Chondrocyte (in vitro differentiated cells): ENCODE results near the gene SGSM2. TPM values are rescaled to one million over a fixed set of nuclear protein-coding genes. Genes with fewer than 3 reads are reported as not detected.

Experiments used
- DNase-seq: peaks from one replicate; pipeline ENCODE4 v3.0.0; 2021; ENCODE audit warnings: mixed read lengths, low spot score
- H3K27ac Mint-ChIP-seq: one replicate; pipeline ENCODE4 v1.8.0; 2021; ENCODE audit warnings: mild to moderate bottlenecking, moderate library complexity, mixed read lengths; ENCODE audit not compliant: unreplicated experiment
- H3K27me3 Mint-ChIP-seq: 2 replicates; pipeline ENCODE4 v1.8.0; 2021; ENCODE audit warnings: low read depth, mixed read lengths
- H3K36me3 Mint-ChIP-seq: 2 replicates; pipeline ENCODE4 v1.8.0; 2021; ENCODE audit warnings: low read depth, mixed read lengths
- H3K4me1 Mint-ChIP-seq: 2 replicates; pipeline ENCODE4 v1.8.0; 2021; ENCODE audit warnings: low read depth, mild to moderate bottlenecking, mixed read lengths
- H3K4me3 Mint-ChIP-seq: one replicate; pipeline ENCODE4 v1.8.0; 2021; ENCODE audit warnings: mild to moderate bottlenecking, moderate library complexity, mixed read lengths; ENCODE audit not compliant: unreplicated experiment
- H3K9me3 Mint-ChIP-seq: 2 replicates; pipeline ENCODE4 v1.8.0; 2021; ENCODE audit warnings: low read depth, mixed read lengths
- total RNA-seq: library from RNA; stranded (reverse); gene quantifications from 3 replicates; pipeline ENCODE4 v1.2.1, GENCODE V29; 2021
- TF ChIP-seq, protein P1 (sequence below): fragments of 200-600 bp; sonication (generic); IDR thresholded peaks from 2 replicates; pipeline ENCODE4 v1.5.0; 2021; ENCODE audit warnings: antibody characterized with exemption, mild to moderate bottlenecking, moderate library complexity

Gene SGSM2
- total RNA-seq, 1 donor from 2014 or later: 43.2 TPM

DNA sequence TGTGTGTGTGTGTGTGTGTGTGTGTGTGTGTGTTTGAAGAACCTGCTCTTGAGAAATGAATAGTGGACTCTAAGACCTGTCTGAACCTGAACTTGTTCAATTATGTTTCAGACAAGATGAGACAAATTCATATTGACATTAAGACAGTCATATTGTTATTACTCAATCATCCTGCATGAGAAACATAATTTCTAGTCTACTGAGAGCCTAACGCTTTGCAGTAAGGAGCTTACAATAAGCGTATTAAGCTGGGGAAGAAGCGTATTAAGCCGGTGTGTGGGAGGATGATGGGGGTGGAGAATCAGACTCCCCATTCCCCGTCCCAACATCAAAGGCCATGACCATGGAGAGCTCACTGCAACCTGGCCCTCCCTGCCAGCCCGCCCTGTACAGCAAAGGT, 86.0 kb downstream of the SGSM2 start:
- no peak for DNase-seq
- Mint-ChIP-seq H3K9me3 (no peaks in the 10 kb centered on the region), H3K4me1 (peaks cover 17% of the 10 kb centered on the region), H3K27ac (no peak overlapping the region), H3K4me3 (no peak overlapping the region), H3K27me3 (no peaks in the 10 kb centered on the region), H3K36me3 (peaks cover 7% of the 10 kb centered on the region)
- TF ChIP-seq, protein P1, sequence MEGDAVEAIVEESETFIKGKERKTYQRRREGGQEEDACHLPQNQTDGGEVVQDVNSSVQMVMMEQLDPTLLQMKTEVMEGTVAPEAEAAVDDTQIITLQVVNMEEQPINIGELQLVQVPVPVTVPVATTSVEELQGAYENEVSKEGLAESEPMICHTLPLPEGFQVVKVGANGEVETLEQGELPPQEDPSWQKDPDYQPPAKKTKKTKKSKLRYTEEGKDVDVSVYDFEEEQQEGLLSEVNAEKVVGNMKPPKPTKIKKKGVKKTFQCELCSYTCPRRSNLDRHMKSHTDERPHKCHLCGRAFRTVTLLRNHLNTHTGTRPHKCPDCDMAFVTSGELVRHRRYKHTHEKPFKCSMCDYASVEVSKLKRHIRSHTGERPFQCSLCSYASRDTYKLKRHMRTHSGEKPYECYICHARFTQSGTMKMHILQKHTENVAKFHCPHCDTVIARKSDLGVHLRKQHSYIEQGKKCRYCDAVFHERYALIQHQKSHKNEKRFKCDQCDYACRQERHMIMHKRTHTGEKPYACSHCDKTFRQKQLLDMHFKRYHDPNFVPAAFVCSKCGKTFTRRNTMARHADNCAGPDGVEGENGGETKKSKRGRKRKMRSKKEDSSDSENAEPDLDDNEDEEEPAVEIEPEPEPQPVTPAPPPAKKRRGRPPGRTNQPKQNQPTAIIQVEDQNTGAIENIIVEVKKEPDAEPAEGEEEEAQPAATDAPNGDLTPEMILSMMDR: no peak

DNA sequence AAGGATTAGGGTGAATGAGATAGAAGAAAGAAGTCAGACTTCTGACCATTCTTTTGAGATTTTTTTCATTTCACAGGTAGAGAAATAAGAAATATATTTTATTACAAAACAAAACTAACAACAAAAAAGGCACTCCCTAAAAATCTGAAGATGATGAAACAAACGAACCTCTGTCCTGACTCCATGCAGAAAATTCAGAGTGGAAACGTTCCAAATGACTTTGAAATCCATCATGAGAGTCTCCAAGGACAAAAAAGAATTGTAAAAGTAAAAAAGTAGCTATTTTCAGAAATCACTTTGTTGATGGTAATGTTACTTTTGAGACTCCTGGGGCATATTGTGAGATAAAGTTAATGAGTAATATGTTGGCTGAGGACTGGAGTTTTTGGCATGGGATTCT, 89.9 kb downstream of the SGSM2 start:
- no peak overlapping the region for H3K4me3 Mint-ChIP-seq
- DNase-seq: no peak
- no peaks in the 10 kb centered on the region for H3K27me3 Mint-ChIP-seq
- H3K36me3 Mint-ChIP-seq: peaks cover 4% of the 10 kb centered on the region
- TF ChIP-seq, protein P1: no peak
- no peak overlapping the region for H3K27ac Mint-ChIP-seq
- H3K4me1 Mint-ChIP-seq: no peaks in the 10 kb centered on the region
- no peaks in the 10 kb centered on the region for H3K9me3 Mint-ChIP-seq

DNA sequence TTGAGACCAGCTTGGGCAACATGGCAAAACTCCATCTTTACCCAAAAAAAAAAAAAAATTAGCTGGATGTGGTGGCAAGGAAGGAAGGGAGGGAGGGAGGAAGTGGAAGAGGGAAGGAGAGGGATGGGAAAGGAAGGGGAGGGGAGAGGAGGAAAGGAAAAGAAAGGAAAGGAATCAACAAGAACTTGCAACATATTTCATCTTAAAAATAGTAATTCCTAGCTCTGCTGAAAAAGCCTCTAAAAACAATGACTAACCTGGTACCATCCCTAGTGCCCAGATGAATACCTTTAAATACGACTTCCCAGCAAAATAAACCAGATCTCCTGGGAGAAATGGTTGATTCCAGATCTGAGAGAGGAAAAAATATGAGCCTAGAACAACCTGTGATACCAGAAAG, 90.6 kb downstream of the SGSM2 start:
- H3K4me3 Mint-ChIP-seq: no peak overlapping the region
- DNase-seq: no peak
- no peak overlapping the region for H3K27ac Mint-ChIP-seq
- no peaks in the 10 kb centered on the region for H3K4me1 Mint-ChIP-seq
- TF ChIP-seq, protein P1: no peak
- no peaks in the 10 kb centered on the region for H3K9me3 Mint-ChIP-seq
- peaks cover 6% of the 10 kb centered on the region for H3K36me3 Mint-ChIP-seq
- no peaks in the 10 kb centered on the region for H3K27me3 Mint-ChIP-seq

Other genes starting within 250 kb of the SGSM2 start
- gene SMG6, start 33.7 kb upstream of the SGSM2 start, total RNA-seq: 28.7 to 33.6 TPM (median 30.1 TPM) in 3 replicates
- 14.7 to 16.5 TPM (median 14.7 TPM) in 3 replicates for gene SRR, start 33.6 kb upstream of the SGSM2 start, total RNA-seq
- gene TSR1, start 1.0 kb upstream of the SGSM2 start, total RNA-seq: 21.1 to 24.5 TPM (median 21.6 TPM) in 3 replicates
- 22.7 to 29.8 TPM (median 29.4 TPM) in 3 replicates for gene MNT, start 63.6 kb downstream of the SGSM2 start, total RNA-seq
- 18.0 to 23.2 TPM (median 21.2 TPM) in 3 replicates for gene METTL16, start 174.4 kb downstream of the SGSM2 start, total RNA-seq